HG03108 (cell line): ENCODE measurements around the gene SLC39A12.

Experiments used
- ATAC-seq: cut with Tn5 transposase; IDR thresholded peaks from one replicate; pipeline ENCODE4 v1.9.1; 2021; ENCODE audit warnings: moderate library complexity; ENCODE audit not compliant: unreplicated experiment

Gene SLC39A12

DNA sequence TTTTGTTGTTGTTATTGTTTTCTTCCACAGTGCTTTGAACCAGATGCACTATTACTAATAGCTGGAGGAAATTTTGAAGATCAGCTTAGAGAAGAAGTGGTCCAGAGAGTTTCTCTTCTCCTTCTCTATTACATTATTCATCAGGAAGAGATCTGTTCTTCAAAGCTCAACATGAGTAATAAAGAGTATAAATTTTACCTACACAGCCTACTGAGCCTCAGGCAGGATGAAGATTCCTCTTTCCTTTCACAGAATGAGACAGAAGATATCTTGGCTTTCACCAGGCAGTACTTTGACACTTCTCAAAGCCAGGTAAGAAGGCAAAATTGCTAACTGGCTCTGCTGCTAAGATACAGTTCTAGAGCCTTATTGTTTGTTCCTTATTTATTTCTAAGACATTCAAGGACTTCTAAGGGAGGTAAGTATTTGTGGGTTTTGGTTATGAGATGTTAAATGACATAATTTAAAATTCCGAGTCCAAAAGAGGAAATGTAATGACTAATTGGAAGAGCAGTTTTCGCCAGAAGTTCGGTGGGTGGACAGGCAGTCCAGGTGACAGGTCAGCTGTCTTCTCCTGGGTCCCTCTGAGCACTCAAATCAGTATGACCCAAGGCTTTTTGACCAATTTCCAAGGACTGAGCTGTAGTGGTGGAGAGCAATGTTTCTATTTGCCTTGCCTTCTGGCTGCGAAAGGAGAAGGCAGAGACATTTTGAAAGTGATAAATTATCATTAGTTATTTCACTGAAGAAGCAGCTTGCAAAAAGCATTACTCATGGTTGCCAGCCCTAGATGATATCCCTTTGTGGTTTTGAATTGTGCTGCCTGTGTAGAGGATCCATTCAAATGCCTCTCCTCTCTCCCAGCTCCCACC, 10.1 kb downstream of the SLC39A12 start:
- no peak for ATAC-seq

GRCh38 chr10:17963431-17963830, 11.7 kb downstream of the SLC39A12 start:
- no peak for ATAC-seq

- ATAC-seq = no peak
Observed at GRCh38 chr10:17965649-17966235, 14.0 kb downstream of the SLC39A12 start.

- ATAC-seq = no peak
Observed at GRCh38 chr10:17974505-17974904, 22.8 kb downstream of the SLC39A12 start.

- no peak for ATAC-seq
Observed at GRCh38 chr10:17980846-17981565, 29.3 kb downstream of the SLC39A12 start.

GRCh38 chr10:17981766-17982380, 30.2 kb downstream of the SLC39A12 start:
- no peak for ATAC-seq

- peak; percentile 90 for ATAC-seq
Observed at GRCh38 chr10:17984056-17984455, 32.3 kb downstream of the SLC39A12 start.

DNA sequence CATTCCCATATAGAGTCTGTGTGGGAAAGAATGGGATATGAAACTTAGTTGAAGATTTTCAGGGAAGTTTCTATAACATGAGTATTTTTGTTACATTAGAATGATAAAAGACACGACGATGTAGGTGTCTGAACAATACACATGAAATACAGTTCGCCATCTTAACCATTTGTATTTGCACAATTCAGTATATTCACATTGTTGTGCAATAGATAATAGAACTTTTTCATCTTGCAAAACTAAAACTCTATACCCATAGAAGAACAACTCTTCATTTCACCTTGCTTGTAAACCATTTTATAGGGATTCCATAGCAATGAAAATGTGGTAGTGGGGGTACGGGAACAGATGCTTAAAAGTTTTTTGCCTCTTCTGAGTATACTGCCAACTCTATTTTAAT, 32.8 kb downstream of the SLC39A12 start:
- ATAC-seq = no peak

GRCh38 chr10:17989908-17990767, 38.4 kb downstream of the SLC39A12 start:
- peak; percentile 82 for ATAC-seq

DNA sequence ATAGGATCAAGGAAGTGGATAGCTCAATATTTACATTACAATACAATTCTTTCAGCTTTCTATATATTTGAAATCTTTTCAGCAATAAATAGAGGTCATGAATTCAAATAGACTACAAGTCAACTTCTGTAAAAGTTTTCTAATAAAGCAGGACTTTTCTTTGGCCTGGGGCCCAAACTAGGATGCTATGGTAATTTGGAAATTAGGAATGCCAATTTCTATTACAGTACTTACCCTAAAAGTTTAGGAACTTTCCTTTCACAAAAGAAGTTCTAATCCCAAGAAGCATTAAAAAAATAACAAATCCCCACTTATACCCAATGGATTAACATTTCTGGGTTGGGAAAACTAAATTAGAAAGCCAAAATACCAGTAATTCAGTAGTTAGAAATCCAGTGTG, 40.5 kb downstream of the SLC39A12 start:
- ATAC-seq = no peak

GRCh38 chr10:17993361-17993760, 41.6 kb downstream of the SLC39A12 start:
- no peak for ATAC-seq

DNA sequence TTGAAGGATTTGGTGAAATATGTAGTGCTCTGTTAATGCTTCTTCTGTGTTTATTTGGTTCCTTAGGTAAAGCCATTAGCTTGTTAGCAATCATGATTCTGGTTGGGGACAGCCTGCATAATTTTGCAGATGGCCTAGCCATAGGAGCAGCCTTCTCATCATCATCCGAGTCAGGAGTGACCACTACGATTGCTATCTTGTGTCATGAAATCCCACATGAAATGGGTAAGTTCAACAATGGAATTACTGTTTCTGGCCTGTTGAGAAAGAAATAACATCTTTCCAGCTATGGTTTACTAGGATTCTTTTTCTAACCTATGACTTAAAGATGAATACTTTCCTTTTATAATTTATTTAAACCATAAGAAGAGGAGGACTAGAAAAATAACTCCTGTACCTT, 48.9 kb downstream of the SLC39A12 start:
- no peak for ATAC-seq

- ATAC-seq = no peak
Observed at GRCh38 chr10:18005445-18005780, 53.7 kb downstream of the SLC39A12 start.

GRCh38 chr10:18005781-18006456, 54.2 kb downstream of the SLC39A12 start:
- no peak for ATAC-seq

DNA sequence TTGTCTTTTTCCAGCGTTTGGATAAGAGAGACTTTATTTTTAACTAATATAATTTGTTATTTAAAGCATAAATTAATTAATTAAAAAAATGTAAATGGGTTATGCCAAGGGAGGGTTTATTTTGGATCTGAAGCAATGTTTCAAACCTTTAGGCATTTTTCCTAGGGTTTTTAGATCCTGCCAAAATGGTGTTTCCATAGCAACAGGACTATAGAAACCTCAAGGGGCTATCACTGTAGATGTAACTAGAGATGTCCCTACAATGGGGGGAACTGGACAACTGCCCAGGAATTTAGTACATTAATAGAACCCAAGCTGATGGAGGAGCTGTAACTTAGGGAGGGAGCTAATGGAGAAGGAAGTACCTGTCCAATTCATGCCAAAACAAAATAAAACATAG, 57.3 kb downstream of the SLC39A12 start:
- ATAC-seq = no peak

DNA sequence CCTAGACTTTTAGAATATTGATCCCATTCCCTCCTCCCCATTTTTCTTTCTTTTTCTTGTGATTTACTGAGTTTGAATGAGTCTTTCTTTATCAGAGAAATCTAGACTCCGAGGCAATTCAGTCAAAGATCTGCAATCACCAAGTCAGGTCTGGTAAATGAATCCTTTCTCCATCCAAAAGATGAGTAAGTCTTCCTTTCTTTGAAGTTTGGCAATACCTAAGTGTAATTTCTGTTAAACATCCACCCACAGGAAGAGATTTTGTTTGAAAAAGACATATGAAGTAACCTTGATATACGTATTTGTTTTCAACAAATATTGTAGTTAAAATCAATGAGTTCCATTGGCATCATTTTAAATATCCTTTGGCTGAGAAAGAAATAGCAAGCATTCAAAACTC, 58.3 kb downstream of the SLC39A12 start:
- no peak for ATAC-seq

GRCh38 chr10:18020523-18020922, 68.8 kb downstream of the SLC39A12 start:
- no peak for ATAC-seq

DNA sequence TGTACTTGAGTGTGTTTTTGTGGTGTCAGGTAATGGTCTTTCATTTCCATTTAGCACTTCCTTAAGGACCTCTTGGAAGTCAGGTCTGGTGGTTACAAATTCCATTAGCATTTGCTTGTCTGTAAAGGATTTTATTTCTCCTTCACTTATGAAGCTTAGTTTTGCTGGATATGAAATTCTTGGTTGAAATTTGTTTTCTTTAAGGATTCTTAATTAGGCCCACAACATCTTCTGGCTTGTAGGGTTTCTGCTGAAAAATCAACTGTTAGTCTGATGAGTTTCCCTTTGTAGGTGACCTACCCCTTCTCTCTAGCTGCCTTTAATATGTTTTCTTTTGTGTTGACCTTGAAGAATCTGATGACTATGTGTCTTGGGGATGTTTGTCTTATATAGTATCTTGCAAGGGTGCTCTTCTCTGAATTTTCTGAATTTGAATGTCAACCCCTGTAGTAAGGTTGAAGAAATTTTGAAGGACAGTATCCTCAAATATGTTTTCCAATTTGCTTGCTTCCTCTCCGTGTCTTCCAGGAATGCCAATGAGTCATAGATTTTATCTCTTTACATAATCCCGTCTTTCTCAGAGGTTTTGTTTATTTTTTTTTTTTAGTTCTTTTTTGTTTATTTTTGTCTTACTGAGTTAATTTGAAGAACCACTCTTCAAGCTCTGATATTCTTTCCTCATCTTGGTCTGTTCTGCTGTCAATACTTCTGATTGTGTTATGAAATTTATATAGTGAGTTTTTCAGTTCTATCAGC, 70.2 kb downstream of the SLC39A12 start:
- no peak for ATAC-seq
